Testis (tissue), 3 donors: Measurements from ENCODE around the gene ARIH2. TPM values are rescaled to one million over a fixed set of nuclear protein-coding genes. Genes with fewer than 3 reads are reported as not detected.

Source experiments
- DNase-seq: peaks from one replicate; pipeline ENCODE4 v3.0.0-alpha.2; 2019
- H3K27ac ChIP-seq, 2 donors: fragments of 200-600 bp; sonication (generic); one replicate each; pipeline ENCODE4 v1.5.1; 2019
- H3K27me3 ChIP-seq: fragments of 200-600 bp; sonication (generic); one replicate; pipeline ENCODE4 v1.5.1; 2019
- H3K36me3 ChIP-seq: fragments of 200-600 bp; sonication (generic); one replicate; pipeline ENCODE4 v1.5.1; 2017; ENCODE audit warnings: low read depth; ENCODE audit errors: missing control alignments
- H3K4me1 ChIP-seq: fragments of 200-600 bp; sonication (generic); one replicate; pipeline ENCODE4 v1.5.1; 2019
- H3K4me3 ChIP-seq, 2 donors: fragments of 200-600 bp; sonication (generic); one replicate each; pipeline ENCODE4 v1.5.1; 2017 to 2019
- H3K9me3 ChIP-seq: fragments of 200-600 bp; sonication (generic); one replicate; pipeline ENCODE4 v1.5.1; 2017
- POLR2A ChIP-seq: fragments of 450-650 bp; IDR thresholded peaks from one replicate; pipeline ENCODE4 v1.6.1; 2017; ENCODE audit warnings: antibody characterized with exemption, mild to moderate bottlenecking, moderate library complexity
- WGBS, 2 donors: methylation state at CpG; one replicate each; pipeline ENCODE4 v1.1.5; 2018; 5-methylcytosine and 5-hydroxymethylcytosine counted together
- intact Hi-C: fragments of 100-400 bp; cut with DNase I; formaldehyde crosslinking; loops from one replicate; pipeline ENCODE4 v1.15.1; 2023; ENCODE audit warnings: low total_unique reads
- microRNA counts, 2 donors: library from miRNA; unstranded; fragments of <30 nt; microRNA quantifications; one replicate each; lab custom pipeline; 2016
- microRNA-seq, 2 donors: library from miRNA; unstranded; fragments of <30 nt; microRNA quantifications; one replicate each; pipeline ENCODE4, GENCODE V29; 2016; ENCODE audit warnings: borderline number of aligned reads in 2 of 2, borderline replicate concordance in 1 of 2
- polyA plus RNA-seq: library from polyadenylated mRNA; stranded (reverse); fragments of 350-450 nt; fragmentation: Illumina TruSeq; extraction: RNeasy Lipid Tissue Mini Kit (QIAGEN cat#74804); gene quantifications from one replicate; pipeline ENCODE4 v1.2.3, GENCODE V29; 2014; ENCODE audit warnings: low read depth, low replicate concordance; ENCODE audit not compliant: insufficient read depth
- small RNA-seq, 2 donors: library from RNA; depleted of rRNA; stranded (forward); fragments of <200 nt; gene quantifications; one replicate each; pipeline ENCODE3, GENCODE V24; 2016
- total RNA-seq, 2 donors: library from RNA; depleted of rRNA; stranded (reverse); fragments of >200 nt; gene quantifications; one replicate each; pipeline ENCODE4 v1.2.3, GENCODE V29; 2016
- TF ChIP-seq, protein P1 (sequence below), 3 experiments: fragments of 450-650 bp in 2 of 3; fragments of 200-600 bp in 1 of 3; sonication (generic) in 1 of 3; IDR thresholded peaks; one replicate each; pipeline ENCODE4 v1.5.1; 2016 to 2019; ENCODE audit warnings: antibody characterized with exemption in 3 of 3, mild to moderate bottlenecking in 2 of 3, moderate library complexity in 1 of 3

The ARIH2 gene
- total and polyA plus RNA-seq, 3 donors from 2014 or later: 106 to 157 (median 127) TPM

DNA sequence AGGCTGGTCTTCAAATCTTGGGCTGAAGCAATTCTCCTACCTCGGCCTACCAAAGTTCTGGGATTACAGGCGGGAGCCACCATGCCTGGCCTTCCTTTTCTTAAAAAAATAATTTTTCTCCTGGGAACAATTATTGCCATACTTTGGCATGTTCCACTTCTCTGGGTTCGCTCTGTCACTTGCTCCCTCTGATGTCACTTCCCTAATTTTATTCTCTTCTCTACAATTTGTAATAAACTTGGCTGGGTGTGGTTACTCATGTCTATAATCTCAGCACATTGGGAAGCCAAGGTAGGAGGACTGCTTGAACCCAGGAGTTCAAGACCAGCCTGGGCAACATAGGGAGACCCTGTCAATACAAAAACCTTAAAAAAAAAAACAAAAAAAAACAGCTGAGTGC, 116.6 kb downstream of the ARIH2 start:
- H3K27me3 ChIP-seq: no peaks in the 10 kb centered on the region
- no peaks in the 10 kb centered on the region for H3K4me1 ChIP-seq
- H3K36me3 ChIP-seq: no peaks in the 10 kb centered on the region
- no peak overlapping the region for H3K4me3 ChIP-seq
- DNase-seq: no peak
- TF ChIP-seq, protein P1, sequence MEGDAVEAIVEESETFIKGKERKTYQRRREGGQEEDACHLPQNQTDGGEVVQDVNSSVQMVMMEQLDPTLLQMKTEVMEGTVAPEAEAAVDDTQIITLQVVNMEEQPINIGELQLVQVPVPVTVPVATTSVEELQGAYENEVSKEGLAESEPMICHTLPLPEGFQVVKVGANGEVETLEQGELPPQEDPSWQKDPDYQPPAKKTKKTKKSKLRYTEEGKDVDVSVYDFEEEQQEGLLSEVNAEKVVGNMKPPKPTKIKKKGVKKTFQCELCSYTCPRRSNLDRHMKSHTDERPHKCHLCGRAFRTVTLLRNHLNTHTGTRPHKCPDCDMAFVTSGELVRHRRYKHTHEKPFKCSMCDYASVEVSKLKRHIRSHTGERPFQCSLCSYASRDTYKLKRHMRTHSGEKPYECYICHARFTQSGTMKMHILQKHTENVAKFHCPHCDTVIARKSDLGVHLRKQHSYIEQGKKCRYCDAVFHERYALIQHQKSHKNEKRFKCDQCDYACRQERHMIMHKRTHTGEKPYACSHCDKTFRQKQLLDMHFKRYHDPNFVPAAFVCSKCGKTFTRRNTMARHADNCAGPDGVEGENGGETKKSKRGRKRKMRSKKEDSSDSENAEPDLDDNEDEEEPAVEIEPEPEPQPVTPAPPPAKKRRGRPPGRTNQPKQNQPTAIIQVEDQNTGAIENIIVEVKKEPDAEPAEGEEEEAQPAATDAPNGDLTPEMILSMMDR (IDR thresholded peaks at IDR 0.05): no peak
- no peak for TF ChIP-seq POLR2A
- intact Hi-C loops: no loop called here
- H3K9me3 ChIP-seq: no peaks in the 10 kb centered on the region
- H3K27ac ChIP-seq: peak overlapping the region in 1 of 2 donors; percentile 8
- WGBS, 2 donors: 87 to 89% methylated on average over 3 of the region's 3 CpGs

MicroRNA genes within 50 kb of the gene (microRNA counts, 767-probe panel; counts per million panel counts)
- microRNA hsa-miR-191-5p (lab: Ali Mortazavi, UCI) (9,936 to 10,947 counts per million in 2 donors), microRNA hsa-miR-425-5p (lab: Ali Mortazavi, UCI) (0 to 152 counts per million in 2 donors)

Small RNA genes lying within 50 kb of the gene (microRNA-seq; reads per million reads assigned to microRNA genes)
- gene MIR191 (15,231 to 18,667 reads per million in 2 donors), gene MIR425 (1,002 to 1,467 reads per million in 2 donors)

Small RNA genes lying within 50 kb of the gene (small RNA-seq; reads per million reads assigned to genes)
- 1,896 to 2,457 reads per million in 2 donors for gene MIR191
- gene MIR425: 2.6 to 6.1 reads per million in 2 donors

Other genes with a start within 250 kb of the ARIH2 start
- 10 to 100 TPM; 69.4 to 81.3 TPM for gene NCKIPSD, start 232.9 kb upstream of the ARIH2 start, total RNA-seq
- gene NCKIPSD, start 232.9 kb upstream of the ARIH2 start, polyA plus RNA-seq: 30.1 TPM
- gene IP6K2, start 201.6 kb upstream of the ARIH2 start, total RNA-seq: 100 to 1,000 TPM; 114 to 148 TPM
- 113 TPM for gene IP6K2, start 201.6 kb upstream of the ARIH2 start, polyA plus RNA-seq
- 100 to 1,000 TPM in 1 of 2 donors, 10 to 100 TPM in 1; 52.2 to 150 TPM for gene PRKAR2A, start 71.0 kb upstream of the ARIH2 start, total RNA-seq
- gene PRKAR2A, start 71.0 kb upstream of the ARIH2 start, polyA plus RNA-seq: 166 TPM
- 10 to 100 TPM; 13.0 to 15.7 TPM for gene SLC25A20, start 20.0 kb upstream of the ARIH2 start, total RNA-seq
- gene SLC25A20, start 20.0 kb upstream of the ARIH2 start, polyA plus RNA-seq: 19.6 TPM
- gene P4HTM, start 71.4 kb downstream of the ARIH2 start, total RNA-seq: 100 to 1,000 TPM; 107 to 122 TPM
- gene P4HTM, start 71.4 kb downstream of the ARIH2 start, polyA plus RNA-seq: 52.3 TPM
- 100 to 1,000 TPM; 171 to 172 TPM for gene WDR6, start 88.5 kb downstream of the ARIH2 start, total RNA-seq
- 92.0 TPM for gene WDR6, start 88.5 kb downstream of the ARIH2 start, polyA plus RNA-seq
- 100 to 1,000 TPM in 1 of 2 donors, 10 to 100 TPM in 1; 92.0 to 106 TPM for gene DALRD3, start 99.7 kb downstream of the ARIH2 start, total RNA-seq
- gene DALRD3, start 99.7 kb downstream of the ARIH2 start, polyA plus RNA-seq: 121 TPM
- 100 to 1,000 TPM; 324 to 416 TPM for gene NDUFAF3, start 103.3 kb downstream of the ARIH2 start, total RNA-seq
- gene NDUFAF3, start 103.3 kb downstream of the ARIH2 start, polyA plus RNA-seq: 544 TPM
- gene IMPDH2, start 110.6 kb downstream of the ARIH2 start, total RNA-seq: 10 to 100 TPM; 93.0 to 98.5 TPM
- gene IMPDH2, start 110.6 kb downstream of the ARIH2 start, polyA plus RNA-seq: 95.0 TPM
- 100 to 1,000 TPM; 280 to 287 TPM for gene QRICH1, start 175.2 kb downstream of the ARIH2 start, total RNA-seq
- gene QRICH1, start 175.2 kb downstream of the ARIH2 start, polyA plus RNA-seq: 126 TPM
- gene QARS1, start 185.9 kb downstream of the ARIH2 start, total RNA-seq: 100 to 1,000 TPM; 198 to 246 TPM
- gene QARS1, start 185.9 kb downstream of the ARIH2 start, polyA plus RNA-seq: 175 TPM
- 100 to 1,000 TPM in 1 of 2 donors, 10 to 100 TPM in 1; 82.7 to 102 TPM for gene USP19, start 202.0 kb downstream of the ARIH2 start, total RNA-seq
- gene USP19, start 202.0 kb downstream of the ARIH2 start, polyA plus RNA-seq: 77.2 TPM
- gene LAMB2, start 214.2 kb downstream of the ARIH2 start, total RNA-seq: 100 to 1,000 TPM; 336 to 503 TPM
- 276 TPM for gene LAMB2, start 214.2 kb downstream of the ARIH2 start, polyA plus RNA-seq
- gene CCDC71, start 247.5 kb downstream of the ARIH2 start, total RNA-seq: 10 to 100 TPM; 34.3 to 55.0 TPM
- gene CCDC71, start 247.5 kb downstream of the ARIH2 start, polyA plus RNA-seq: 27.6 TPM